ENCODE data around the gene BAX. TPM values are rescaled to one million over a fixed set of nuclear protein-coding genes. Genes with fewer than 3 reads are reported as not detected.

The BAX gene
- total RNA-seq, 1 experiment from 2014 or later: 141 TPM

DNA sequence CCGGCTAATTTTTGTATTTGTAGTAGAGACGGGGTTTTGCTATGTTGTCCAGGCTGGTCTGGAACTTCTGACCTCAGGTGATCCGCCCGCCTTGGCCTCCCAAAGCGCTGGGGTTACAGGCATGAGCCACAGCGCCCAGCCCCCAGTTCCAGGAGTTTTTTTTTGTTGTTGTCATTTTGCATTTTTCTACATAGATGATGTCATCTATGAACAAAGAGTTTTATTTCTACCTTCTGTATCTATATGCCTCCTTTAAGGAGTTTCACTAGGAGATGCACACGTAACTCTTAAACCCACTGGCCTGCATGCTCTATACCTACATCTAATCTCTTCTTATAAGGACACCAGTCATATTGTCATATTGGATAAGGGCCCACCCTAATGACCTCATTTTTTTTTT is 16.4 kb upstream of the BAX start:
- no peak for DNase-seq
- H3K9me3 Mint-ChIP-seq (ENCODE audit: low read depth, unreplicated experiment): no peaks in the 10 kb centered on the region
- no peaks in the 10 kb centered on the region for H3K27me3 Mint-ChIP-seq (ENCODE audit: unreplicated experiment)
- CTCF ChIA-PET: no interaction called here
- intact Hi-C loops (cut with micrococcal nuclease; ENCODE audit: unreplicated experiment): no loop called here
- H3K4me3 Mint-ChIP-seq (ENCODE audit: low read depth, unreplicated experiment): no peak overlapping the region
- peaks cover 10% of the 10 kb centered on the region for H3K4me1 Mint-ChIP-seq (ENCODE audit: low read depth, unreplicated experiment)
- TF ChIP-seq, protein P1, sequence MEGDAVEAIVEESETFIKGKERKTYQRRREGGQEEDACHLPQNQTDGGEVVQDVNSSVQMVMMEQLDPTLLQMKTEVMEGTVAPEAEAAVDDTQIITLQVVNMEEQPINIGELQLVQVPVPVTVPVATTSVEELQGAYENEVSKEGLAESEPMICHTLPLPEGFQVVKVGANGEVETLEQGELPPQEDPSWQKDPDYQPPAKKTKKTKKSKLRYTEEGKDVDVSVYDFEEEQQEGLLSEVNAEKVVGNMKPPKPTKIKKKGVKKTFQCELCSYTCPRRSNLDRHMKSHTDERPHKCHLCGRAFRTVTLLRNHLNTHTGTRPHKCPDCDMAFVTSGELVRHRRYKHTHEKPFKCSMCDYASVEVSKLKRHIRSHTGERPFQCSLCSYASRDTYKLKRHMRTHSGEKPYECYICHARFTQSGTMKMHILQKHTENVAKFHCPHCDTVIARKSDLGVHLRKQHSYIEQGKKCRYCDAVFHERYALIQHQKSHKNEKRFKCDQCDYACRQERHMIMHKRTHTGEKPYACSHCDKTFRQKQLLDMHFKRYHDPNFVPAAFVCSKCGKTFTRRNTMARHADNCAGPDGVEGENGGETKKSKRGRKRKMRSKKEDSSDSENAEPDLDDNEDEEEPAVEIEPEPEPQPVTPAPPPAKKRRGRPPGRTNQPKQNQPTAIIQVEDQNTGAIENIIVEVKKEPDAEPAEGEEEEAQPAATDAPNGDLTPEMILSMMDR (IDR thresholded peaks at IDR 0.05; ENCODE audit: unreplicated experiment): no peak
- no peak overlapping the region for H3K27ac Mint-ChIP-seq (ENCODE audit: unreplicated experiment)
- peaks cover 6% of the 10 kb centered on the region for H3K36me3 Mint-ChIP-seq (ENCODE audit: insufficient read depth, unreplicated experiment)
- no TSS peak for BruUV-seq (replicated peaks)

GRCh38 chr19:48940902-48941301 is 13.8 kb upstream of the BAX start:
- CTCF ChIA-PET: interaction anchor here (0.6 kb wide), 1 partner anchor 542 kb away, joined by 3 read pairs; no protein-coding TSS in a partner anchor
- BruUV-seq (replicated peaks): no TSS peak
- intact Hi-C loops (cut with micrococcal nuclease; ENCODE audit: unreplicated experiment): no loop called here
- Mint-ChIP-seq H3K4me1 (ENCODE audit: low read depth, unreplicated experiment) (no peaks in the 10 kb centered on the region), H3K27me3 (ENCODE audit: unreplicated experiment) (no peaks in the 10 kb centered on the region), H3K4me3 (ENCODE audit: low read depth, unreplicated experiment) (no peak overlapping the region), H3K27ac (ENCODE audit: unreplicated experiment) (no peak overlapping the region), H3K36me3 (ENCODE audit: insufficient read depth, unreplicated experiment) (no peaks in the 10 kb centered on the region), H3K9me3 (ENCODE audit: low read depth, unreplicated experiment) (no peaks in the 10 kb centered on the region)
- no peak for DNase-seq
- TF ChIP-seq, protein P1 (IDR thresholded peaks at IDR 0.05; ENCODE audit: unreplicated experiment): no peak

GRCh38 chr19:48943081-48943480 is 11.6 kb upstream of the BAX start:
- H3K27me3 Mint-ChIP-seq (ENCODE audit: unreplicated experiment): no peaks in the 10 kb centered on the region
- CTCF ChIA-PET: interaction anchor here (0.8 kb wide), 1 partner anchor 10 kb away, joined by 3 read pairs; no protein-coding TSS in a partner anchor
- no peak for DNase-seq
- H3K4me1 Mint-ChIP-seq (ENCODE audit: low read depth, unreplicated experiment): no peaks in the 10 kb centered on the region
- no peak overlapping the region for H3K27ac Mint-ChIP-seq (ENCODE audit: unreplicated experiment)
- H3K9me3 Mint-ChIP-seq (ENCODE audit: low read depth, unreplicated experiment): no peaks in the 10 kb centered on the region
- no peak overlapping the region for H3K4me3 Mint-ChIP-seq (ENCODE audit: low read depth, unreplicated experiment)
- no peaks in the 10 kb centered on the region for H3K36me3 Mint-ChIP-seq (ENCODE audit: insufficient read depth, unreplicated experiment)
- BruUV-seq (replicated peaks): no TSS peak
- intact Hi-C loops (cut with micrococcal nuclease; ENCODE audit: unreplicated experiment): no loop called here
- TF ChIP-seq, protein P1 (IDR thresholded peaks at IDR 0.05; ENCODE audit: unreplicated experiment): no peak

DNA sequence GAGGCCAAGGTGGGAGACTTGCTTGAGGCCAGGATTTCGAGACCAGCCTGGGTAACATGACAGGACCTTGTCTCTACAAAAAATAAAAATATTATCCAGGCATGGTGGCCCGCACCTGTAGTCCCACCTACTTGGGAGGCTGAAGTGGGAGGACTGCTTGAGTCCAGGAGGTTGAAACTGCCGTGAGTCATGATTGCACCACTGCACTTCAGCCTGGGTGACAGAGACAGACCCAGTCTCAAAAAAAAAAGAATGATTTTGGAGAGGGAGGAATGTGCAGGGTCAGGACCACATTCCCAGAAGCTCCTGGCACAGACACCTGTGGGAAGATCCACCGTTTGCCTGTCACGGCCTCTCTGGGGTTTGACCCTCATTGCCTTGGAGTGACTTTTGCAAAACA is 9.3 kb upstream of the BAX start:
- DNase-seq: no peak
- H3K27me3 Mint-ChIP-seq (ENCODE audit: unreplicated experiment): no peaks in the 10 kb centered on the region
- TF ChIP-seq, protein P1 (IDR thresholded peaks at IDR 0.05; ENCODE audit: unreplicated experiment): no peak
- CTCF ChIA-PET: interaction anchor here (1.1 kb wide), 1 partner anchor 12 kb away, joined by 3 read pairs; the partner anchor contains the start of gene DHDH
- intact Hi-C loops (cut with micrococcal nuclease; ENCODE audit: unreplicated experiment): no loop called here
- no peak overlapping the region for H3K27ac Mint-ChIP-seq (ENCODE audit: unreplicated experiment)
- no peaks in the 10 kb centered on the region for H3K4me1 Mint-ChIP-seq (ENCODE audit: low read depth, unreplicated experiment)
- no peak overlapping the region for H3K4me3 Mint-ChIP-seq (ENCODE audit: low read depth, unreplicated experiment)
- BruUV-seq (replicated peaks): no TSS peak
- H3K36me3 Mint-ChIP-seq (ENCODE audit: insufficient read depth, unreplicated experiment): no peaks in the 10 kb centered on the region
- H3K9me3 Mint-ChIP-seq (ENCODE audit: low read depth, unreplicated experiment): peaks cover 2% of the 10 kb centered on the region
